HG03196 (cell line): ENCODE results near the gene VRK3.
A peak's percentile ranks its signal among the peaks of the same experiment; 100 is the strongest.

Experiments used
- ATAC-seq: cut with Tn5 transposase; IDR thresholded peaks from one replicate; pipeline ENCODE4 v1.9.1; 2021; ENCODE audit not compliant: unreplicated experiment

VRK3 gene

DNA sequence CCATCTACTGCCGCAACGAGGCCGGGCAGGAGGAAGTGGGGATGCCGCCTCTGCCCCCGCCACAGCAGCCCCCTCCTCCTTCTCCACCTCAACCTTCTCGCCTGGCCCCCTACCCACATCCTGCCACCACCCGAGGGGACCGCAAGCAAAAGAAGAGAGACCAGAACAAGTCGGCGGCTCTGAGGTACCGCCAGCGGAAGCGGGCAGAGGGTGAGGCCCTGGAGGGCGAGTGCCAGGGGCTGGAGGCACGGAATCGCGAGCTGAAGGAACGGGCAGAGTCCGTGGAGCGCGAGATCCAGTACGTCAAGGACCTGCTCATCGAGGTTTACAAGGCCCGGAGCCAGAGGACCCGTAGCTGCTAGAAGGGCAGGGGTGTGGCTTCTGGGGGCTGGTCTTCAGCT is 92.4 kb downstream of the VRK3 start:
- ATAC-seq: no peak

DNA sequence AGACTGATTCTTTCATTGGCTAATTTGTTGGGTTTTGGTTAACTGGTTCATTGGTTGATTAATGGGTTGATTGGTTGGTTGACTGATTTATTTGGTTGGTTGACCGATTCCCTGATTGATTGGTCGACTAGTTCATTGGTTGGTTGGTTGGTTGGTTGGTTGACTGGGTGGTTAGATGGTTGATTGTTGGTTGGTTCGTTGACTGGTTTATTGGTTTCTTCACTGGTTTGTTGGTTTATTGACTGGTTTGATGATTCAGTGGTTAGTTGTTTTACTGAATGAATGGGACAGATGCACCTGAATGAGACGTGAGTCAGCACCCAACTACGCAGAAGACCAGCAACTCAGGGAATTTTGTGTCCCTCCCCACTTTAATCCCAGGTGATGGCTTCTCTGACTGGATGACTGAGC is 93.1 kb downstream of the VRK3 start:
- ATAC-seq: no peak

GRCh38 chr19:49931293-49932040 is 93.7 kb downstream of the VRK3 start:
- ATAC-seq: no peak

DNA sequence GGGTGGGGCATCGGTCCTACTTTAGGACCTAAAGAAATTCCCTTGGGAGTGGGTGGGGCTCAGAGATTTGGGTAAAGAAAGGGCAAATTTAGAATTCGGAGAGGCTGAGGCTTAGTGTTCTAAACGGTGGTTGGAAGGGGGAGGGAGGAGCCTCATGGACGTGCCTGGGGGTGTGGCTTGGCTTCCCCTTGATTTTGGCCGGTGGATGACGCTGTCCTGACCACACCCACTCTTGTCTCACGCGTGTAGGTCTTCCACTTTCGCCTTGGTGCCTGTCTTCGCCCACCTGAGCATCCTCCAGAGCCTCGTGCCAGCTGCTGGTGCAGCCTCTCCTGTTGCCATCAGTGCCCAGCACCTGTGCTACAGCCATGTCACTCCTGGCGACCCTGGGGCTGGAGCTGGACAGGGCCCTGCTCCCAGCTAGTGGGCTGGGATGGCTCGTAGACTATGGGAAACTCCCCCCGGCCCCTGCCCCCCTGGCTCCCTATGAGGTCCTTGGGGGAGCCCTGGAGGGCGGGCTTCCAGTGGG is 94.6 kb downstream of the VRK3 start:
- ATAC-seq: no peak

- ATAC-seq: peak; percentile 65
Measured at GRCh38 chr19:49929611-49930482, 95.3 kb downstream of the VRK3 start.

GRCh38 chr19:49929121-49929610 is 96.0 kb downstream of the VRK3 start, which contains the start of the genes ATF5 and NUP62:
Gene ATF5, plus strand, starts transcription at chr19:49929205. Its CDS starts 1,646 bp downstream, at chr19:49930851.
Gene NUP62, minus strand, starts transcription at chr19:49929504. Its CDS starts 19,697 bp downstream, at chr19:49909807.
- peak; percentile 49 for ATAC-seq

- no peak for ATAC-seq
Measured at GRCh38 chr19:49927526-49928264, 97.5 kb downstream of the VRK3 start.

- ATAC-seq: no peak
Measured at GRCh38 chr19:49926515-49926914, 98.7 kb downstream of the VRK3 start.
